ENCODE results near the gene NSD1. TPM values are rescaled to one million over a fixed set of nuclear protein-coding genes. Genes with fewer than 3 reads are reported as not detected.

NSD1 gene
- total RNA-seq, 1 experiment from 2014 or later = 48.9 TPM

DNA sequence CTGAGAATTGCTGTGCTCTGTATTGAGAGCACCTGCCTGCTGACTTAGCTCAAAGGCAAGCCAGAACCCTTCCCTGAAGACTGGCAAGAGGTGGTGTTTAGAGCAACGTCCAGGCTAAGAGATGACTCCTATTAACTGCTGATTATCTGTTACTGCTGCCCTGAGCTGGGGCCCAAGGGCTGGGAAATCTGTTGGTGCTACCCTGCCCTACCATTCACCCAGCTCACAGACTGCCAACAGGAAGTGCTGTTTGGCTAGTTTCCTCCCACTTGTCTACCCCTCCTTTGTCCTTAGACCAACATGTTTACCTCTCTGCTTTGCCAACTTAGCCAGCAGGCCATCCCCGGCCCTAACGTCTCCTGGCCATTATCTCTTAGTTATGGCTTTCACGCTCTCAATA is 163.0 kb downstream of the NSD1 start:
- H2AFZ ChIP-seq (ENCODE audit: low read length) = no peak overlapping the region
- no peak overlapping the region for H3K4me2 ChIP-seq (ENCODE audit: low read length)
- peaks cover 25% of the 10 kb centered on the region for H3K4me1 ChIP-seq (ENCODE audit: insufficient read depth, low read length)
- no peaks in the 10 kb centered on the region for H3K9me2 ChIP-seq (replicated peaks; ENCODE audit: low read length)
- H3K79me2 ChIP-seq (ENCODE audit: low read length) = no peaks in the 10 kb centered on the region
- CTCF ChIA-PET = no interaction called here
- H4K20me1 ChIP-seq (ENCODE audit: low read length) = 0 out of 2 replicates have a peak, but pooled peaks cover 3% of the 10 kb centered on the region
- H3K9me3 ChIP-seq (ENCODE audit: low read length) = no peaks in the 10 kb centered on the region
- ATAC-seq = no peak
- POLR2A ChIA-PET (ENCODE audit: unreplicated experiment) = no interaction called here
- no peak overlapping the region for H3K27ac ChIP-seq (ENCODE audit: low read length)
- intact Hi-C loops (cut with micrococcal nuclease) = no loop called here
- DNase-seq = no peak
- no peaks in the 10 kb centered on the region for H3K27me3 ChIP-seq (ENCODE audit: low read length)
- peaks cover 41% of the 10 kb centered on the region for H3K36me3 ChIP-seq (ENCODE audit: low read depth, low read length)
- H3K9ac ChIP-seq (ENCODE audit: low read length) = no peak overlapping the region
- BruUV-seq (replicated peaks) = no TSS peak
- peaks cover 14% of the 10 kb centered on the region for H3F3A ChIP-seq (ENCODE audit: low read length, unreplicated experiment)
- TF ChIP-seq EZH2 (IDR thresholded peaks at IDR 0.05; ENCODE audit: low read length, unreplicated experiment) (no peak), EZH2phosphoT487 (IDR thresholded peaks at IDR 0.05; ENCODE audit: borderline replicate concordance, low read length) (no peak)
- TF ChIP-seq, protein P1, sequence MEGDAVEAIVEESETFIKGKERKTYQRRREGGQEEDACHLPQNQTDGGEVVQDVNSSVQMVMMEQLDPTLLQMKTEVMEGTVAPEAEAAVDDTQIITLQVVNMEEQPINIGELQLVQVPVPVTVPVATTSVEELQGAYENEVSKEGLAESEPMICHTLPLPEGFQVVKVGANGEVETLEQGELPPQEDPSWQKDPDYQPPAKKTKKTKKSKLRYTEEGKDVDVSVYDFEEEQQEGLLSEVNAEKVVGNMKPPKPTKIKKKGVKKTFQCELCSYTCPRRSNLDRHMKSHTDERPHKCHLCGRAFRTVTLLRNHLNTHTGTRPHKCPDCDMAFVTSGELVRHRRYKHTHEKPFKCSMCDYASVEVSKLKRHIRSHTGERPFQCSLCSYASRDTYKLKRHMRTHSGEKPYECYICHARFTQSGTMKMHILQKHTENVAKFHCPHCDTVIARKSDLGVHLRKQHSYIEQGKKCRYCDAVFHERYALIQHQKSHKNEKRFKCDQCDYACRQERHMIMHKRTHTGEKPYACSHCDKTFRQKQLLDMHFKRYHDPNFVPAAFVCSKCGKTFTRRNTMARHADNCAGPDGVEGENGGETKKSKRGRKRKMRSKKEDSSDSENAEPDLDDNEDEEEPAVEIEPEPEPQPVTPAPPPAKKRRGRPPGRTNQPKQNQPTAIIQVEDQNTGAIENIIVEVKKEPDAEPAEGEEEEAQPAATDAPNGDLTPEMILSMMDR (conservative IDR thresholded peaks at IDR 0.05; ENCODE audit: low read depth, low read length) = no peak
- H3K4me3 ChIP-seq (ENCODE audit: low read length) = no peak overlapping the region

DNA sequence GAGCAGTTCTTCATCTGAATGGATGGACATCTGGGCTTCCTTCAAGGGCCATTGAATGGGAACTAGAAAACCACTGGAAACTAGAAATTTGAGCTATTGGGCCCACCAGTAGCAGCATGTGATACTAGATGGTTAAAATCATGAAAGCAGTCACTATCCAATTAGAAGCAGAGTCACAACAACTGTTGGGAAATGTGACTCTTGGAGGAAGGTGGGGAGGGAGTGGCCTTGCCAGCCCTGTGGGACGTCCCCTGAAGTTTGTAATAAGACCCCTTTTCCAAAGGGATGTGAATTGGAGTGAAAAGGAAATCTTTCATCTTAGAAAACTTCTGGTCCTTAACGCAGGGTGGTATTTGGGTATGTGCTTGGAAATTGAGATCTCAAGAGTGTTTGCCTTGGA is 164.3 kb downstream of the NSD1 start:
- H3F3A ChIP-seq (ENCODE audit: low read length, unreplicated experiment) = peaks cover 19% of the 10 kb centered on the region
- POLR2A ChIA-PET (ENCODE audit: unreplicated experiment) = no interaction called here

DNA sequence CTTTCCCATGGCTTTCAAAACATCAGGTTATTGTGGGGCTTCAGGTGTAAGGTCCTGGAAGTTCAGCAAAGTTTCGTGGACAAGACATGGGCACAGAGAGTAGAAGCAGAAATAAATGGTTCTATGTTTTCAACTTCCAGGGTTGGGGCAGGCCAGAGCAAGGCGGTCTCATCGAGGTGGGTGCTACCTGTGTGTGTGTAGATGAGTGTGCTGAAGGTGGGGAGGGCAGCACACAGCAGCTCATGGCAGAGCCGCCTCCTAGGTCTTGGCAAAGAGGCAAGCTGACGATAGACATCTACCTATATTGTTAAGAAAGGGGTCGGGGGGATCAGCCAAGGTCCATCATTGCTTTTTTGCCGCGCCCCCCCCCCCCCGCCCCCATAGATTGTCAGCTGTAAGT is 166.1 kb downstream of the NSD1 start:
- intact Hi-C loops (cut with micrococcal nuclease) = loop anchor here (5.0 kb wide), 2 partner anchors 167 to 198 kb away; partner anchors contain the start of genes NSD1 and PDLIM7
- TF ChIP-seq EZH2phosphoT487 (IDR thresholded peaks at IDR 0.05; ENCODE audit: borderline replicate concordance, low read length) (no peak), EZH2 (IDR thresholded peaks at IDR 0.05; ENCODE audit: low read length, unreplicated experiment) (no peak)
- TF ChIP-seq, protein P1 (conservative IDR thresholded peaks at IDR 0.05; ENCODE audit: low read depth, low read length) = no peak
- CTCF ChIA-PET = interaction anchor here (0.7 kb wide), 1 partner anchor 29 kb away, joined by 3 read pairs; no protein-coding TSS in a partner anchor
- no peak overlapping the region for H3K4me2 ChIP-seq (ENCODE audit: low read length)
- H3K36me3 ChIP-seq (ENCODE audit: low read depth, low read length) = peaks cover 11% of the 10 kb centered on the region; the same call in 1 of the 2 replicates
- no peak overlapping the region for H3K4me3 ChIP-seq (ENCODE audit: low read length)
- no peaks in the 10 kb centered on the region for H3K9me3 ChIP-seq (ENCODE audit: low read length)
- peaks cover 10% of the 10 kb centered on the region for H4K20me1 ChIP-seq (ENCODE audit: low read length)
- H3K79me2 ChIP-seq (ENCODE audit: low read length) = peaks cover 24% of the 10 kb centered on the region
- H3K9me2 ChIP-seq (replicated peaks; ENCODE audit: low read length) = no peaks in the 10 kb centered on the region
- H3K4me1 ChIP-seq (ENCODE audit: insufficient read depth, low read length) = peaks cover 37% of the 10 kb centered on the region
- H2AFZ ChIP-seq (ENCODE audit: low read length) = no peak overlapping the region
- DNase-seq = no peak
- H3F3A ChIP-seq (ENCODE audit: low read length, unreplicated experiment) = peaks cover 19% of the 10 kb centered on the region
- peak overlapping the region; percentile 92 for H3K27ac ChIP-seq (ENCODE audit: low read length)
- no peaks in the 10 kb centered on the region for H3K27me3 ChIP-seq (ENCODE audit: low read length)
- POLR2A ChIA-PET (ENCODE audit: unreplicated experiment) = no interaction called here
- ATAC-seq = no peak
- H3K9ac ChIP-seq (ENCODE audit: low read length) = no peak overlapping the region
- BruUV-seq (replicated peaks) = no TSS peak

More for the DNA sequence above, 164.3 kb downstream of the NSD1 start:
- H2AFZ ChIP-seq (ENCODE audit: low read length) = no peak overlapping the region
- no peaks in the 10 kb centered on the region for H3K9me2 ChIP-seq (replicated peaks; ENCODE audit: low read length)
- DNase-seq (no peak), ATAC-seq (no peak)
- no peaks in the 10 kb centered on the region for H3K27me3 ChIP-seq (ENCODE audit: low read length)
- H3K27ac ChIP-seq (ENCODE audit: low read length) = no peak overlapping the region
- H3K4me2 ChIP-seq (ENCODE audit: low read length) = no peak overlapping the region
- CTCF ChIA-PET = no interaction called here
- H3K4me1 ChIP-seq (ENCODE audit: insufficient read depth, low read length) = peaks cover 36% of the 10 kb centered on the region
- peaks cover 28% of the 10 kb centered on the region for H3K36me3 ChIP-seq (ENCODE audit: low read depth, low read length)
- TF ChIP-seq, protein P1 (conservative IDR thresholded peaks at IDR 0.05; ENCODE audit: low read depth, low read length) = no peak
- no peak for TF ChIP-seq EZH2 (IDR thresholded peaks at IDR 0.05; ENCODE audit: low read length, unreplicated experiment)
- TF ChIP-seq EZH2phosphoT487 (IDR thresholded peaks at IDR 0.05; ENCODE audit: borderline replicate concordance, low read length) = no peak
- intact Hi-C loops (cut with micrococcal nuclease) = no loop called here
- H3K4me3 ChIP-seq (ENCODE audit: low read length) = no peak overlapping the region
- 0 out of 2 replicates have a peak, but pooled peaks cover 8% of the 10 kb centered on the region for H4K20me1 ChIP-seq (ENCODE audit: low read length)
- no TSS peak for BruUV-seq (replicated peaks)
- no peak overlapping the region for H3K9ac ChIP-seq (ENCODE audit: low read length)
- H3K9me3 ChIP-seq (ENCODE audit: low read length) = no peaks in the 10 kb centered on the region
- H3K79me2 ChIP-seq (ENCODE audit: low read length) = peaks cover 8% of the 10 kb centered on the region
